ENCODE results near the gene ARHGAP24. TPM values are rescaled to one million over a fixed set of nuclear protein-coding genes. Genes with fewer than 3 reads are reported as not detected.
A peak's percentile ranks its signal among the peaks of the same experiment; 100 is the strongest.

The ARHGAP24 gene
- total RNA-seq, 1 donor from 2014 or later: 15.0 TPM

- TF ChIP-seq, protein P1, sequence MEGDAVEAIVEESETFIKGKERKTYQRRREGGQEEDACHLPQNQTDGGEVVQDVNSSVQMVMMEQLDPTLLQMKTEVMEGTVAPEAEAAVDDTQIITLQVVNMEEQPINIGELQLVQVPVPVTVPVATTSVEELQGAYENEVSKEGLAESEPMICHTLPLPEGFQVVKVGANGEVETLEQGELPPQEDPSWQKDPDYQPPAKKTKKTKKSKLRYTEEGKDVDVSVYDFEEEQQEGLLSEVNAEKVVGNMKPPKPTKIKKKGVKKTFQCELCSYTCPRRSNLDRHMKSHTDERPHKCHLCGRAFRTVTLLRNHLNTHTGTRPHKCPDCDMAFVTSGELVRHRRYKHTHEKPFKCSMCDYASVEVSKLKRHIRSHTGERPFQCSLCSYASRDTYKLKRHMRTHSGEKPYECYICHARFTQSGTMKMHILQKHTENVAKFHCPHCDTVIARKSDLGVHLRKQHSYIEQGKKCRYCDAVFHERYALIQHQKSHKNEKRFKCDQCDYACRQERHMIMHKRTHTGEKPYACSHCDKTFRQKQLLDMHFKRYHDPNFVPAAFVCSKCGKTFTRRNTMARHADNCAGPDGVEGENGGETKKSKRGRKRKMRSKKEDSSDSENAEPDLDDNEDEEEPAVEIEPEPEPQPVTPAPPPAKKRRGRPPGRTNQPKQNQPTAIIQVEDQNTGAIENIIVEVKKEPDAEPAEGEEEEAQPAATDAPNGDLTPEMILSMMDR (IDR thresholded peaks at IDR 0.05; ENCODE audit: unreplicated experiment): no peak
- H3K36me3 Mint-ChIP-seq: no peaks in the 10 kb centered on the region
- H3K4me1 Mint-ChIP-seq: peaks cover 18% of the 10 kb centered on the region
- peaks cover 9% of the 10 kb centered on the region for H3K9me3 Mint-ChIP-seq
- no peak overlapping the region for H3K4me3 Mint-ChIP-seq
- H3K27ac Mint-ChIP-seq: no peak overlapping the region
- no peak for DNase-seq (ENCODE audit: low spot score in 2 of 2, unreplicated experiment in 2 of 2)
- no peaks in the 10 kb centered on the region for H3K27me3 Mint-ChIP-seq (ENCODE audit: low read depth)
Measured at GRCh38 chr4:85951099-85951498, 476.1 kb downstream of the ARHGAP24 start.

DNA sequence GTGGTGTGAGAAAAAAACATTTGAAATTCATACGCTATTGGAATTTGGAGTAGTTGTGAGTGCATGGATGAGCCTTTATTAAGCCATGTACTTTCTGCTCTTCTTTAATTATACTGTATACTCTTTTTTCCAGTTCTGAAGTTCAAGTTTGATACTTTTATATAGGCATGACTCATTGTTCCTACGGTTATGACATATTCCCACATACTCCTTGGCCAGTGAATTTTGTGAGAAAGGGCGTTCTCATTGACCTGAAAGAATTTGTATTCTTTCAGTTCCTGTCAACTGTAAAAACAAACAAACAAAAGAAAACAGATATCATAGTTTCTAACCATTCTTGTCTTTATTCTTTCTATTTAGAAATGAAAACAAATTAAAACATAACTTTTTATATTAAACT lies 477.6 kb downstream of the ARHGAP24 start:
- Mint-ChIP-seq H3K27ac (no peak overlapping the region), H3K27me3 (ENCODE audit: low read depth) (no peaks in the 10 kb centered on the region), H3K36me3 (no peaks in the 10 kb centered on the region), H3K4me3 (no peak overlapping the region), H3K4me1 (peaks cover 23% of the 10 kb centered on the region), H3K9me3 (no peaks in the 10 kb centered on the region)
- DNase-seq (ENCODE audit: low spot score in 2 of 2, unreplicated experiment in 2 of 2): no peak
- TF ChIP-seq, protein P1 (IDR thresholded peaks at IDR 0.05; ENCODE audit: unreplicated experiment): no peak

GRCh38 chr4:85952972-85953650 lies 478.2 kb downstream of the ARHGAP24 start:
- no peak for DNase-seq (ENCODE audit: low spot score in 2 of 2, unreplicated experiment in 2 of 2)
- H3K4me3 Mint-ChIP-seq: no peak overlapping the region
- TF ChIP-seq, protein P1 (IDR thresholded peaks at IDR 0.05; ENCODE audit: unreplicated experiment): no peak
- peaks cover 23% of the 10 kb centered on the region for H3K4me1 Mint-ChIP-seq
- no peaks in the 10 kb centered on the region for H3K36me3 Mint-ChIP-seq
- peak overlapping the region; percentile 36 for H3K27ac Mint-ChIP-seq
- no peaks in the 10 kb centered on the region for H3K27me3 Mint-ChIP-seq (ENCODE audit: low read depth)
- no peaks in the 10 kb centered on the region for H3K9me3 Mint-ChIP-seq

DNA sequence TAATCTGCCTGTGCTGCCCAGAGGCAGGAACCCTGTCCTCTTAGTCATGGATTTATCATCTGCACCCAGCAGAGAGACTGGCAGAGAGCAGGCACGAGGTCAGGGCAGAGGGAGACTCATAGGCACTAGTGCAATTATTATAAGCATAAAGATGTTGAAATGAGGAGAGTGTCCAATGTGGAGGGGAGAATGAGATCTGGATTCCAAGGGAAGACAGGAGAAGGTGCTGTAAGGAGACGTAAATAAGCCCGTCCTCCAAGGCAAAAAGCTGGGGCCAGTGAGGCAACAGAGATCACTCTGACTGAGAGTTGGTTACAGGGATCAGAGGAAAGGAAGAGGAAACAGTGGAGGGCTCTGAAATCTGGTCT lies 478.7 kb downstream of the ARHGAP24 start:
- peak overlapping the region; percentile 36 for H3K27ac Mint-ChIP-seq
- TF ChIP-seq, protein P1 (IDR thresholded peaks at IDR 0.05; ENCODE audit: unreplicated experiment): no peak
- DNase-seq (ENCODE audit: low spot score in 2 of 2, unreplicated experiment in 2 of 2): no peak
- no peaks in the 10 kb centered on the region for H3K9me3 Mint-ChIP-seq
- H3K27me3 Mint-ChIP-seq (ENCODE audit: low read depth): no peaks in the 10 kb centered on the region
- H3K4me3 Mint-ChIP-seq: no peak overlapping the region
- H3K36me3 Mint-ChIP-seq: no peaks in the 10 kb centered on the region
- peaks cover 23% of the 10 kb centered on the region for H3K4me1 Mint-ChIP-seq

DNA sequence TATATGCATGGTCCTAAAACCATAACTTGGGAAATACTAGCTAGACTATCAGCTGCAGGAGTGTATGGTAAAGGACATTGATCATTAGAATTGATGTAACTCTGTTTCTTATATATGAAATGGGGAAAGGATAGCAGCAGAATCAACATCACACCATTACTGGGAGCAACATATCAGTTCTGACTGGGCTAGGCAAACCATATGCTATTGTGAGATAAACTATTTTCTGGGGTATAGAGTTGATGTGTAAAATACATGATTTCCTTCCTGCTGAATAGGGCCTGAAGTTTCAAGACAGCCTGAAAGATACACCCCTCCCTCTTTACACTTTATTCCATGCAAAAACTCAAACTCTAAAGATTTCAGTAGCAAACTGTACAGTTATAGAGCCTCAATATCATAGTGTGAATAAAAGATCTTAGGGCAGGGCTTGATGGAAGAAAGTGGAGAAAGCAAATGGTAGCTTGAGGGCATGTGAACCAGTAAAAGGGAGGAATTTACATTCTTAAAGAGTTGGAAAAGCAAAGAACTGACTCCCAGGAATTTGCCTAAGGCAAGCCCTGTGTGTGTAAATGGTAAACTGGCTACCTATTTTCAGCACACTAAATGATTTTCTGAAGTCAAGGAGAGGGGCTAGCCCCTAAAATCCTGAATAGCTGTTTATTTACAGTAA lies 480.8 kb downstream of the ARHGAP24 start:
- TF ChIP-seq, protein P1 (IDR thresholded peaks at IDR 0.05; ENCODE audit: unreplicated experiment): no peak
- Mint-ChIP-seq H3K27me3 (ENCODE audit: low read depth) (no peaks in the 10 kb centered on the region), H3K36me3 (no peaks in the 10 kb centered on the region), H3K9me3 (no peaks in the 10 kb centered on the region), H3K27ac (peak overlapping the region; percentile 23), H3K4me3 (no peak overlapping the region), H3K4me1 (peaks cover 23% of the 10 kb centered on the region)
- no peak for DNase-seq (ENCODE audit: low spot score in 2 of 2, unreplicated experiment in 2 of 2)

Data from mesothelial cell of epicardium (in vitro differentiated cells).